PFSK-1 (cell line): ENCODE measurements around the gene MYF6.

Source experiments
- FOXP2 ChIP-seq: optimal IDR thresholded peaks from 2 replicates; pipeline ENCODE3; 2011; ENCODE audit warnings: borderline replicate concordance, control low read depth, inconsistent platforms; ENCODE audit not compliant: insufficient read depth; ENCODE audit errors: extremely low read length, extremely low read depth
- POLR2AphosphoS5 ChIP-seq: IDR thresholded peaks from 2 replicates; pipeline ENCODE4 v1.6.1; 2012; ENCODE audit warnings: low read depth, mild to moderate bottlenecking, control low read depth, low read length, moderate library complexity
- SIN3A ChIP-seq: IDR thresholded peaks from 2 replicates; pipeline ENCODE4 v1.6.1; 2012; ENCODE audit warnings: mild to moderate bottlenecking, low read length, moderate library complexity, borderline replicate concordance; ENCODE audit not compliant: insufficient read depth
- TAF1 ChIP-seq: IDR thresholded peaks from 2 replicates; pipeline ENCODE4 v1.6.1; 2012; ENCODE audit warnings: low read length, control low read depth, borderline replicate concordance; ENCODE audit not compliant: insufficient read depth
- TF ChIP-seq, protein P1 (sequence below), 2 experiments: IDR thresholded peaks; 2 replicates each; pipeline versions ENCODE4 v1.6.1 to v1.8.0; 2011 to 2012; ENCODE audit warnings: low read depth in 2 of 2, low read length in 2 of 2, control low read depth in 1 of 2, inconsistent platforms in 1 of 2, mild to moderate bottlenecking in 1 of 2, moderate library complexity in 1 of 2; ENCODE audit not compliant: insufficient read depth in 1 of 2

Gene MYF6

GRCh38 chr12:80698847-80699542 lies 8.4 kb upstream of the MYF6 start:
- TF ChIP-seq POLR2AphosphoS5, result no peak
- TF ChIP-seq, protein P1, sequence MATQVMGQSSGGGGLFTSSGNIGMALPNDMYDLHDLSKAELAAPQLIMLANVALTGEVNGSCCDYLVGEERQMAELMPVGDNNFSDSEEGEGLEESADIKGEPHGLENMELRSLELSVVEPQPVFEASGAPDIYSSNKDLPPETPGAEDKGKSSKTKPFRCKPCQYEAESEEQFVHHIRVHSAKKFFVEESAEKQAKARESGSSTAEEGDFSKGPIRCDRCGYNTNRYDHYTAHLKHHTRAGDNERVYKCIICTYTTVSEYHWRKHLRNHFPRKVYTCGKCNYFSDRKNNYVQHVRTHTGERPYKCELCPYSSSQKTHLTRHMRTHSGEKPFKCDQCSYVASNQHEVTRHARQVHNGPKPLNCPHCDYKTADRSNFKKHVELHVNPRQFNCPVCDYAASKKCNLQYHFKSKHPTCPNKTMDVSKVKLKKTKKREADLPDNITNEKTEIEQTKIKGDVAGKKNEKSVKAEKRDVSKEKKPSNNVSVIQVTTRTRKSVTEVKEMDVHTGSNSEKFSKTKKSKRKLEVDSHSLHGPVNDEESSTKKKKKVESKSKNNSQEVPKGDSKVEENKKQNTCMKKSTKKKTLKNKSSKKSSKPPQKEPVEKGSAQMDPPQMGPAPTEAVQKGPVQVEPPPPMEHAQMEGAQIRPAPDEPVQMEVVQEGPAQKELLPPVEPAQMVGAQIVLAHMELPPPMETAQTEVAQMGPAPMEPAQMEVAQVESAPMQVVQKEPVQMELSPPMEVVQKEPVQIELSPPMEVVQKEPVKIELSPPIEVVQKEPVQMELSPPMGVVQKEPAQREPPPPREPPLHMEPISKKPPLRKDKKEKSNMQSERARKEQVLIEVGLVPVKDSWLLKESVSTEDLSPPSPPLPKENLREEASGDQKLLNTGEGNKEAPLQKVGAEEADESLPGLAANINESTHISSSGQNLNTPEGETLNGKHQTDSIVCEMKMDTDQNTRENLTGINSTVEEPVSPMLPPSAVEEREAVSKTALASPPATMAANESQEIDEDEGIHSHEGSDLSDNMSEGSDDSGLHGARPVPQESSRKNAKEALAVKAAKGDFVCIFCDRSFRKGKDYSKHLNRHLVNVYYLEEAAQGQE (IDR thresholded peaks at IDR 0.05; ENCODE audit: insufficient read depth in 1 of 2, low read depth in 2 of 2, low read length in 2 of 2), result no peak

DNA sequence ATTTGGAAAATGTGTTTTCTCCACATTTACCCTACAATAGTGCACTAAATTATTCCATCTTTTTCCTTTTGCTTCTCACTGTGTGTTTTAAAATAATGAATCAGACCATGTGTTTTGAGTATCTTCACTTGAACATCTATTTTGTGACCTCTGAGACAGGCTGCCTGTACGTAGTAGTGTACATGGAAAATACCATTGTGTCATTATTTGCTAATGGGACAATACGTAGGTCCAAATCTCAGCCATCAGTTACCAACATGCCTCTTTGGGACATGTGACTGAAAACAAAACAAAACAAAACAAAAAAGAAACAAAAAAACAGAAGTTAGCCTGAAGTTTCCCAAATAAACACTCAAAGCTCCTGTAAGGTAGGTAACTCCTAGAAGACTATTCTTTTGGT lies 7.1 kb upstream of the MYF6 start:
- no peak for TF ChIP-seq SIN3A

DNA sequence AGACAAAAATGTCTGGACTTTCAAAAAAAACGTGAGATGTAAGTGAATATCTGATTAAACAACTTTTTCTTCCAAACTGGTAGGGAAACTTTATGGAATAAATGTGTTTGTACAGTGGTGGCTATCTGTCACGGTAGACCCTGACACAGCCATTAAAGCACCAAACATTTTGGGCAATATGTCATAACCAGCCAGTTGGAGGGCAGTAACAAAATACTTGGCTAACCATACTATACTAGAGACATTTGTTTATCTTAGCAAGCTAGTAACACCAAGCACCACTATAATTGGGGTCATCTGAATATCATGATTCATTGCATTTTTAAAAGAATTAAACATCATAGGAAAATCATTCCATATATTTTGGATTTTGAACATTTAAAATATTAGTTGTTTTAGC lies 6.0 kb upstream of the MYF6 start:
- no peak for TF ChIP-seq TAF1
- no peak for TF ChIP-seq FOXP2
- no peak for TF ChIP-seq SIN3A
- TF ChIP-seq, protein P1 (IDR thresholded peaks at IDR 0.05; ENCODE audit: insufficient read depth in 1 of 2, low read depth in 2 of 2, low read length in 2 of 2), result no peak
- TF ChIP-seq POLR2AphosphoS5, result no peak

DNA sequence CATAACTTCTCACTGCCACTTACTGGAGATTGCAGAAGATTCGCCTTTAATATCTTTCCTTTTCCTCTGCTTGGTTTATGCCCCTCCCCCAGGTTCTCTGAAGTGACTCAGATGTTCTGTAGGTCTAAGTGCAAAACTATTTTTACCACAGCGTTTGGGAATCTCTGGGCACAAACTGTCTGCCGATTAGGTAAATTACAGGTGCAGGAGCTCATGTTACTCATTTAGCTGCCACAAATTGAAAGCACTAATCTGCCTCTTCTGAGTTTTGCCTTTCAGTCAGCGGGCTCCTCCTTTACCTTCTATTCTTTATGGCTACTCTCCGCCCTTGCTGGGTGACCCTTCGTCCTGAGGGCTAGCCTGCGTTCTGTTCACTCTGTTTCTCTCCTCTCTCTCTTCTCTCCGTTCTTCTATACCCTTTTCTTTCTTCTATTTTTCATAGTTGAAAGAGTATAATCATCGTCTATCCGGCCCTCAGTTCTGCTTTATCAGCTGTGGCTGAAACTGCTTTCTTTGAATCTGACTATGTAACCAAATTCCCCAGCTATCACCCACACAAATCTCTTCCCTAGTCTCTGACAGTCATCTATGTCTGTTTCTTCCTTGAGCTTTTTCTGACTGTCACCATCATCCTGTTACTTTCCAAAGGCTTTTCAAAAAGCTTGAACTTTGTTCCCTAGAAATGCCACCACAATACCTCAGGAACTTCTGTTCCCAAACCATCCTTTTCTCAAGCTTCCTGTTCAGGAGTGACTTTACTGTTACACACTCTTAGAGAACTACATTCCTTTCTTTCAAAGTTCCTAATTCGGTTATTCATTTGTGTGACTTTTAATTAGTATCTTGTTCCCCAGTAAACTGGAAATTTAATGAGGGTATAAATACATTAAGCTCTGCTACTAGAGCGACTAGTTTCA lies 4.3 kb upstream of the MYF6 start:
- TF ChIP-seq FOXP2, result no peak
- TF ChIP-seq POLR2AphosphoS5, result no peak

DNA sequence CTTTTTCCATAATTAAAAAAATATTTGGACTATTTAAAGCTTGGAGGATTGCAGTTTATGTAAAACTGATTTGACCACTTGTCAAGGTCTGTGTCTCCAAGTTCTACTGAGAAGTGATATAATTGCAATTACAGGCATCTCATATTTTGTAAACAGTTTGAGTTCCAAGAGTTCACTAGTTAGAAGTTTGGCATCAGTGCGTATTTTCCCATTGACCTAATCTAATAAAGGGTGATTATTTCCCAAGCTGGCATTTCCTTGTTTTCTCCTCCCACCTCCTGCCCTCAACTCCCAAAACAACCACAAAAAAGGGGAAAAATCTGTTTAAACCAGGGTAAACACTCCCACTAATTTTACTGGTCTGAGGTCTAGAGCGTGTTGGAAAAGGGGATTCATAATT lies 3.0 kb upstream of the MYF6 start:
- TF ChIP-seq SIN3A (no peak), POLR2AphosphoS5 (no peak), TAF1 (no peak)
- TF ChIP-seq, protein P1 (IDR thresholded peaks at IDR 0.05; ENCODE audit: insufficient read depth in 1 of 2, low read depth in 2 of 2, low read length in 2 of 2), result no peak

- TF ChIP-seq FOXP2, result no peak
- TF ChIP-seq SIN3A, result no peak
- TF ChIP-seq POLR2AphosphoS5, result no peak
- TF ChIP-seq, protein P1 (IDR thresholded peaks at IDR 0.05; ENCODE audit: insufficient read depth in 1 of 2, low read depth in 2 of 2, low read length in 2 of 2), result no peak
- no peak for TF ChIP-seq TAF1
Measured at GRCh38 chr12:80707830-80708258, 410 bp downstream of the MYF6 start.
